22Rv1 (cell line): Measurements from ENCODE around the gene BAZ2B.
"Not testable (repeated sequence)": the region's sequence is repeated elsewhere in the genome, so short reads cannot be mapped to it uniquely, and the experiment has no call there.

Source experiments
- H3K27ac ChIP-seq: fragments of 450-650 bp; 2 replicates; pipeline ENCODE4 v1.5.1; 2017
- CTCF ChIP-seq: fragments of 450-650 bp; IDR thresholded peaks from 2 replicates; pipeline ENCODE4 v1.5.1; 2017; ENCODE audit warnings: mild to moderate bottlenecking
- ZFX ChIP-seq: fragments of 450-650 bp; IDR thresholded peaks from 2 replicates; pipeline ENCODE4 v1.6.1; 2017; ENCODE audit warnings: antibody characterized with exemption, borderline replicate concordance

The BAZ2B gene

GRCh38 chr2:159635006-159635789, 18.9 kb upstream of the BAZ2B start:
- no peak overlapping the region for H3K27ac ChIP-seq
- TF ChIP-seq CTCF (no peak), ZFX (no peak)

GRCh38 chr2:159633219-159633618, 16.9 kb upstream of the BAZ2B start:
- TF ChIP-seq ZFX (no peak), CTCF (no peak)
- H3K27ac ChIP-seq: no peak overlapping the region

GRCh38 chr2:159625628-159626027, 9.3 kb upstream of the BAZ2B start:
- H3K27ac ChIP-seq: not testable (repeated sequence)

GRCh38 chr2:159623436-159623835, 7.1 kb upstream of the BAZ2B start:
- no peak for TF ChIP-seq ZFX
- TF ChIP-seq CTCF: no peak

GRCh38 chr2:159622966-159623365, 6.6 kb upstream of the BAZ2B start:
- no peak overlapping the region for H3K27ac ChIP-seq

More at GRCh38 chr2:159623436-159623835, 7.1 kb upstream of the BAZ2B start:
- no peak overlapping the region for H3K27ac ChIP-seq

GRCh38 chr2:159620796-159621195, 4.4 kb upstream of the BAZ2B start:
- H3K27ac ChIP-seq: peak overlapping the region; percentile 91
- no peak for TF ChIP-seq ZFX
- TF ChIP-seq CTCF: no peak

More at GRCh38 chr2:159622966-159623365, 6.6 kb upstream of the BAZ2B start:
- TF ChIP-seq CTCF (no peak), ZFX (no peak)

- TF ChIP-seq CTCF (no peak), ZFX (no peak)
- peak overlapping the region; percentile 91 for H3K27ac ChIP-seq
Measured at GRCh38 chr2:159617646-159618045, 1.3 kb upstream of the BAZ2B start.

- H3K27ac ChIP-seq: peak overlapping the region; percentile 91
- TF ChIP-seq ZFX: no peak
- TF ChIP-seq CTCF: no peak
Measured at GRCh38 chr2:159617100-159617499, 752 bp upstream of the BAZ2B start.
